GM18858 (cell line): ENCODE data around the gene SYT13.

ENCODE experiments used
- ATAC-seq: cut with Tn5 transposase; IDR thresholded peaks from one replicate; pipeline ENCODE4 v1.9.1; 2021; ENCODE audit not compliant: unreplicated experiment

The SYT13 gene, protein sequence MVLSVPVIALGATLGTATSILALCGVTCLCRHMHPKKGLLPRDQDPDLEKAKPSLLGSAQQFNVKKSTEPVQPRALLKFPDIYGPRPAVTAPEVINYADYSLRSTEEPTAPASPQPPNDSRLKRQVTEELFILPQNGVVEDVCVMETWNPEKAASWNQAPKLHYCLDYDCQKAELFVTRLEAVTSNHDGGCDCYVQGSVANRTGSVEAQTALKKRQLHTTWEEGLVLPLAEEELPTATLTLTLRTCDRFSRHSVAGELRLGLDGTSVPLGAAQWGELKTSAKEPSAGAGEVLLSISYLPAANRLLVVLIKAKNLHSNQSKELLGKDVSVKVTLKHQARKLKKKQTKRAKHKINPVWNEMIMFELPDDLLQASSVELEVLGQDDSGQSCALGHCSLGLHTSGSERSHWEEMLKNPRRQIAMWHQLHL

GRCh38 chr11:45285930-45286632 is at the start of gene SYT13:
Gene SYT13 (minus strand): TSS chr11:45286341. CDS start chr11:45286207, 134 bp downstream.
- ATAC-seq: no peak

DNA sequence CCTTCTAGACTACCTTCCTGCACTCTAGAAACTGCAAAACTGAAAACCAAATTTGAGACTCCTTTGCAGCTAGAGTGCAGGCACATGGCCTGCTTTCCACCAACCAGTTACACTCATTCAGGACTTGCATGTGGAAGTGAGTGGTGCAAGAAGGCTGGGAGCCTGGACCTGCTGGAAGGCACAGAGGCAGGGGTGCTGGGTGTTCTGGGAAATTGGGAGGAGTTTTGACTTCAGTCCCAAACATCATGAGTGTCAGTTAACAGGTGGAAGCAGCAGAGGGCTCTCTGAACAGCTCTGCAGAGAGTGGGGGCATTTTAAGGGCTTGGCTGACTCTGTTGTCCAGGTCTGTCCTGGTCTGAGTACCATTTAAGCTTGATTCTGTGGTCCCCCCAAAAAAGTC is 49.3 kb upstream of the SYT13 start:
- no peak for ATAC-seq

DNA sequence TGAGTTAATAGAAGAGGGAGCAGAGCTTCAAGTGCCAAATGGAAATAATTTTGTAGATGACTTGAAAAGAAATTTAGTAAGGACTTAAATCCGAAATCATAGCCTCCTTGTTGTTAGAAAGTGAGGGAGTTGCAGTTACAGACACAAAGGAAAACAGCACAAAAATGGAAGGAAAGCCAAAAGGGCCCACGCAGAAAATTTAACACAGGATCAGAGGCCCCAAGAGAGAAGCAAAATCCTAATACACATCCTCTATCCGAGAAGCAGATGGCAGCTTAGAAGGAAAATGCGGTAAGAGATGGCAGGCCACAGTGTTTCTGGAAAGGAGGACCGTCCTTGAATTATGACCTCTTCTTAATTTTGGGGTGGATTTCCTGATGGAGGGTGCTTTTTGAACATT is 48.7 kb upstream of the SYT13 start:
- ATAC-seq: no peak

GRCh38 chr11:45334410-45334809 is 48.3 kb upstream of the SYT13 start:
- no peak for ATAC-seq

DNA sequence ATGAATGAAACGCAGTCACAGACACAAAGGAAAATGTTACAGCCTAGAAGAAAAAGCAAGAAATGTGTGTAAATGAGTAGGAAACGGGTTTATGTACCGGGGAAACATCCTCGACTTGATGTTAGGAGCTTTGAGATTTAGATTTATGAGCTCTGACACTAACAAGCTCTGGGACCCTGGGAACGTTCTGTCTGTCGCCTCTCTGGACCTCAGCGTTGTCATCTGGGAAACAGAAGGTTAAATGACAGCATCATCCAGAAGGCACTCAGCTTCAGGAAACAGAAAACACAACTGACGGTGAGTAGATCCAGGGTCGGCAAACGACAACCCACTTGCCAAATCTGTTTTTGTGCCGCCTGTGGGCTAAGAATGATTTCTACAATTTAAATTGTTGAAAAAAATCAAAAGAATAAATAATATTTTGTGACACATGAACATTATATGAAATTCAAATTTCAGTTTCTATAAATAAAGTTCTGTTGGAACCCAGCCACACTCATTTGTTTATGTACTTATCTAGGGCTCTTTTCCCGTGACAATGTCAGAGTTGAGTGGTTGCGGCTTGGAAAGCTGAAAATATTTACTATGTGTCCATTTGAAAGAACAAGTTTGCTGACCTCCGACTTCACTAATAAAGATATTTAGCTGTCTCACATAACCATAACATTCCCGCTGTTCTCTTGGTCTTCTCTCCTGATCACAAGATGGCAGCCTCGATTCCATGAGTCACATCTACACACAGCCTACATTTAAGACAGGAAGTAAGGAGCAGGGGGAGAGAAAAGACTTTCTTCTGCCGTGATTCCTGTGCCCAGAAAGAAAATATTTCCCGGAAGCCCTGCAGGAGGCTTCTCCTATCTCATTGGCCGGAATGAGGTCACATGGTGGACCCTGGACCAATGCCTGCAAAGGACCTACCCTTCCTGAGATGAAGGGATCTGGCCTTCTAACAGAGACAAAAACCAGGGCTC is 47.1 kb upstream of the SYT13 start:
- no peak for ATAC-seq

DNA sequence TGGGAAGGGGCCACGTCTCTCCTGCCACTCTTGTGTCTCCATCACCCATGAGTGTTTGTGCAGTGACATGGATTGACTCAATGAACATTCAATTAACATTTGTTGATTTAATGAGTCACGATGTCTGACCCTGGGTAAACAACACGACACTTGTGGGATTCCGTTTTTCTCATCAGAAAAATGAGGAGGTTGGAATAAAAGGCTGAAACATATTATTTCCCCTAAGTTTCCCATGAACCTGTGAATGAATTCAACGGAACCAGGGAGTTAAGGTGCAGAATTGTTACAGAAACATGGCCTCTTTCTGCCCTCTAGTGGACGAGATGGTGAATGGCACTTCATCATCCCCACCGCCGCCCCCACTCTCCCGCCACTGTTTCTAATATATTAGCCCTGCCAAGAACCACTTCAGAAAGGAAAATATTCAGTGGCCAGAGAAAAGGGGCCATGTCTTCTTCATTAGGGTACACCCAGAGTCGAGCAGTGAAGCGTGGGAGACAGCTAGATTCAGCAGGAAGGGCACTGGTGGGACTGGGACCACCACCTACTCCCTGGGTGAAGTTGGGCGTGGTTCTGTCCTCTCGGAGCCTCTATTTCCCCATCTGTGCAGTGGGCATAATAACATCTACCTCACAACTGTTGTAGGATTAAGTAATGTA is 46.3 kb upstream of the SYT13 start:
- no peak for ATAC-seq

GRCh38 chr11:45331839-45332238 is 45.7 kb upstream of the SYT13 start:
- no peak for ATAC-seq

GRCh38 chr11:45328726-45329125 is 42.6 kb upstream of the SYT13 start:
- no peak for ATAC-seq

GRCh38 chr11:45324459-45324858 is 38.3 kb upstream of the SYT13 start:
- no peak for ATAC-seq

DNA sequence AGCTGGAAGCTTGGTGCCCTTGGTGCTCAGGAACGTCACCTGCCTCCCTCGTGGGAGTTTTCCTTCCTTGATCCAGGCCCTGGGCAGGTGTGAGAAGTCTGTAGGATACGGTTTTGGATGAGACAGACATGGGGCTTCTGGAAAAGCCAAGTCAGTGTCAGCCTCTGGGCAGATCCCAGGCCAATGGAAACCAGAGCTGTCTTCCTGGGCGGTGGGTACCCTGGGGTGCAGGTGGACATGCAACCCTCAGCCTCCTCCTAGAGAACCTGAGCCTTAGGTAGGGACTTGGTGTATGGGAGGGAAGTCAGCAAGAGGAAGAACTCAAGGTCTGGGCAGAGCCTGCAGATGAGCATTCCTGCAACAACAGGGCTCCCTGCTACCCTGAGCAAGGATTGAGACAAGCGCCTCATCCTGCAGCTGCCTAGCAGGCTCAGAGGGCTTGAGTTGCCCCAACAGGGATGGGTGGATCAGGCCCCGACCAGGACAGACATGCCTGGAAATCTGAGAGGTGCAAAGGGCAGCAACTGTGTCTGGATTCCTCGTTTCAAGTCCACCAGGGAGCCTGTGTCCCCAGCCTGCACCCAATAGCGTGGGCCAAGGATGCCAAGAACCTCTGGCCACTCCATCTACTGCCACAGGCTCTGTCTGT is 37.6 kb upstream of the SYT13 start:
- no peak for ATAC-seq

- no peak for ATAC-seq
Measured at GRCh38 chr11:45322891-45323600, 36.9 kb upstream of the SYT13 start.

GRCh38 chr11:45322111-45322705 is 36.1 kb upstream of the SYT13 start:
- no peak for ATAC-seq

- no peak for ATAC-seq
Measured at GRCh38 chr11:45321669-45322068, 35.5 kb upstream of the SYT13 start.

DNA sequence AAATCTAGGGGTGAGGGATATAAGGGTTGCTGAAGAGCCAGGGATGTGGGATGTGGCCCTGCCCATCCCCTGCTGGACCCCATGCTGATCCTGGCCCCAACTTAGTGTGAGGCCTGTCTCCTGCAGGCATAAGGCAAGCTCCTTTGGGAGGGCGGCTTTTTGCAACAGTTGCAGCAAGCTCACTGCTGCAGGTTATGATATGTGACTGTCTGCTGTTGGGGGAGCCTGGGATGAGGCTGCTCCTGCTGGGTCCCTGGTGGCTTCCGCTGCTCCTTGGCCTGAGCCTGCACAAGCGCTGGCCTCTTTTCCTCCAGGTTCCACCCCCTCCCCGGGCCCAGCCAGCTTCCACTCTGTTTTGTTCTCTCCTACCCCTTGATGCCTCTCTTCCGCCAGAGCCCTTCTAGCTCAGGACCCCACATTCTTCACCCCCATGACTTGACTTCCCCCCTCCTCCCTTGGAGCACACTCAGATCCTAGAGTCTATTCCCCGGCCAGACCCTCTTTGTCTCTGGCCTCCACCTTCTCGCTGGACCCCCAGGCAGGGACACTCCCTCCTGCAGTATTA is 35.0 kb upstream of the SYT13 start:
- ATAC-seq: no peak

DNA sequence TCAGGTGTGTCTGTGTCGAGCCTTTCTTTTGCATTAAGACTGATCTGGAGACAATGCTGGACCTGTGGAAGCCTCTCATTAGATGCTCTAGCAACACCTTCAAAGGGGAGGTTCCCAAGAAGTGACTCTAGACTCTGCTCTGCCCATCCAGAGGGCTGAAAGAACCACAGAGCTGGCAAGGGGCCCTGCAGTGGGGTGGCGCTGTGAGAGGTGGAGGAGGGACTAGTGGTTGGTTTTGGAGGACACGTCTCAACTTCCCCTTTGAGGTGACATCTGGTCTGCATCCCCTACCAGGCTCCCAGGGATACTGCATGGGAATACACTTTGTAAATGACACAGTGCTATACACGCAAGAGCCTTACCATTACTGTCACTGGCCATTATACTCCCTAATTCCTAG is 34.2 kb upstream of the SYT13 start:
- ATAC-seq: no peak

DNA sequence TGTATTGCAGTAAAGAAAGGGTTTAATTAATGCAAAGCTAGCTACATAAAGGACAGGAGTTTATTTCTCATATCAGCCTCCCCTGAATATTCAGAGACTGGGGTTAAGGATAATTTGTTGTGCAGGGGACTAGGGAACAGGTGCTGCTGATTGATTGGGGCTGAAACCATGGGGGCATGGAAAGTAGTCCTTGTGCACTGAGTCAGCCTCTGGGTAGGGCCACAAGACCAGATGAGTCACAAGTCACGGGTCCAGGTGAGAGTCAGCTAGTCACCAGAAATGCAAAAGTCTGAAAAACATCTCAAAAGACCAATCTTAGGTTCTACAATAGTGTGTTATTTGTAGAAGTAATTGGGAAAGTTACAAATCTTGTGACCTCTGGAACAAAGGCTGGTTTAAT is 32.9 kb upstream of the SYT13 start:
- no peak for ATAC-seq

DNA sequence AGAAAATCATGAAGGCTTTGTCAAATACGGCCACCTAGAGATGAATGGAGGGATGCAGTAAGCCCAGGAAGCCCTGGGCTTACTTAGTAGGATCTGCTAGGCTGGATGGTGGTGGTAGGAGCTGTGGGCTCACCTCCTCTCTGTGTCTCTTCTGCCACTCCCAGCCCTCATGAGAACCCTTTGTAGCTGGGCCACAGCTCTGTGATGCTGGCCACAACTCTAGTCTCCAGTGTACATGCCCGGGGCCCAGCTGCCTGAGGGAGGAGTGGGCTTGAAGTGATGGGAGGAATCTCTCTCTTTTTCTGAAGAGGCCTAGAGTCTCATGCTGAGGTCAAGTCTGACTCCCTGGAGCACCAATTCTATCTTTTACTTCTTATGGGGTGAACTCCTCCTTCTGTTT is 32.4 kb upstream of the SYT13 start:
- ATAC-seq: no peak

DNA sequence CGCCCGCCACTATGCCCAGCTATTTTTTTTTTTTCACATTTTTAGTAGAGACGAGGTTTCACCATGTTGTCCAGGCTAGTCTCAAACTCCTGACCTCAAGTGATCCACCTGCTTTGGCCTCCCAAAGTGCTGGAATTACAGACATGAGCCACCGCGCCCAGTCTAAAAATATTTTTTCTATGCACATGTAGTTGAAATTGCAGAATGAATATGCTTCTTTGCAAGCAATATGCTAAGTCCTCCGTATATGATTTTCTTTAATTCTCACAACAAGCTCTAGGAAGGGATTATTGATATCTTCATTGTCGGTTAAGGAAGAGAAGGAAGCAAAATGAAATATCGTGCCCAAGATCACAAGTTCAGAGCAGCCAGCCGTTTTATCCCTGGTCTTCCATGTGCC is 30.1 kb upstream of the SYT13 start:
- no peak for ATAC-seq

DNA sequence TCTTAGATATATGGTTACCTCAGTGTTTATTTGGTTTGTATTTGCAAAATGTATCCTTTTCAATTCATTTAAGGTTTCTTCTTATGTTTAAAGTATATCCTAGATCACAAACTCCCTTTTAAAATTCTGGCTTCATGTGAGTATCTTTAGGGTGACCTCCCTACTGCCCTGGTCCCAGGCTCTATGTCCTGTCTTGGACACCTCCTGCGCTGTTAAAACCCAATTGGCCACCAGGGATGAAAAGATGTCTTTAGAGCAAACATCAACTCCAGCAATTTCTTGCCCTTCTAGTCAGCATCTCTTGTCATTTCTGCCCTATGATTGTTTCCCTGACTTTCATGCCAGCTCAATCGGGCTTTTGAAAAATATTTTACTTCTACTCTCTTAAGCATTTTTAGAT is 28.8 kb upstream of the SYT13 start:
- no peak for ATAC-seq
